ENCODE data around the gene GPATCH1.

The GPATCH1 gene

DNA sequence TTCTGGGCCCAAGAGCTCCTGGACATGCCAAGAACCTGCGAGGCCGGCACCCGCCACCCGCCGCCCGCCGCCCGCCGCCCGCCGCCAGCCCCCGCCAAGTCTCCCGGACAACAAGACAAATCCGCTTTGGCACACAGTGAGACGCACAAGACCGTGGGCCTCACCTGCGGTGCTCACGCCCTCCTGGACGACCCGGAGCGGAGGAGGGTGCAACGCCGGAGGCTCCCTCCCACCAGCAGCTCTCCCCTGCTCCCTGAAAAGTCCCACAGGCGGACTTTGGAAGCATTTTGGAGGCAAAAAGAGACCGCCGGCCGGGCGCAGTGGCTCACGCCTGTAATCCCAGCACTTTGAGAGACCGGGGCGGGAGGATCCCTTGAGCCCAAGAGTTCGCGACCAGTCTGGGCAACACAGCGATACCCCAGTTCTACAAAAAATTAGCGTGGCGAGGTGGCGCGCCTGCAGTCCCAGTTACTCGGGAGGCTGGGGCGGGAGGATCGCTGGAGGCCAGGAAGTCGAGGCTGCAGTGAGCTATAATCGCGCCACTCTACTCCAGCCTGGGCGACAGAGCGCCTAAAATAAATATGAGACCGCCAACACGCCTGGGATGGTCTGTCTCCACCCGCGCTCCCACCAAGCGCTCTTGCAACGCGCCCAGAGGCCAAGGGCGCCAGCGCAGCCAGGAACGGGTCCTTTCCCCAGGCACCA is 17.1 kb upstream of the GPATCH1 start:
- no peak for DNase-seq

- peak in 1 of 2 donors; percentile 14 for DNase-seq
These were observed 16.6 kb upstream of the GPATCH1 start for GRCh38 chr19:33064458-33064791.

DNA sequence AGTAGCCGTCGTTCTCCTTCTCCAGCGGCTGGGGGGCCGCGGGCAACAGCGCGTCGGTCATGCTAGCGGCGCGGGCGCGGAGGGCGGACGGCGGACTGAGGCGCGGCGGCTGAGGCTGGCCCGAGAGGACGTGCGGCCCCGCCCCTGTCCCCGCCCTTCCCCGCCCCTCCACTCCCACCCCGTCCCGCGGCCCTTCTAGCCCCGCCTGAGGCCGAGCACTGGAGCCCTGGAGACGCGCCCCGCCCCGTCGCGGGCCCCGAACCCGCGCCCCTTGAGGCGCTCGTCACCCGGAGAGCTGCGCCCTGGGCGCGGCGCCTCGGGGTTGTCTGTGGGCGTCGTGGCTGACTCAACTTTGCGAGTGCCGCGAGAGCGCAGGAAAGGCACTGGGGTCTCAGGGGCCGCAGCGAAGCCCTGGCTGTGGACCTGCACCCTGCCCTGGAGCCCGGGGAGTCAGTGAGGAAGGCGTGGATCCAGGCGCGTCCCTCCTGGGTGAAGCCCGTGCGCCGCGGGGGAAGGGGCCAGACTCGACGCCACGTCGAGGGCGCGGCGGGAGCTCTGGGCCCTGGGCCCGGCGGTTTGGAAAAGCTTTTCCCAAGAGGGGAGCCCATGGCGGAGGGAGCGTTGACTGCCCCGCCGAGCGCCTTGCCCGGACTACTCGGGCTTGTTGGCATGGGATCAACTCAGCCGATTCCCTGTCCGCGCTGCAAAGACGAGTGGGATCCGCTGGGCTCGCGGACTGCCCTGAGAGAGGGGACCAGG is 16.0 kb upstream of the GPATCH1 start, which contains the start of gene RHPN2:
Gene RHPN2, minus strand, starts transcription at position 97 of the 759 bp plus-strand sequence. Its CDS starts 36 bp downstream, at position 61.
- DNase-seq, result peak; percentile 39 to 47

- DNase-seq, result no peak
These were observed 14.4 kb upstream of the GPATCH1 start for GRCh38 chr19:33066543-33066942.

- no peak for DNase-seq
These were observed 13.9 kb upstream of the GPATCH1 start for GRCh38 chr19:33067121-33067520.

DNA sequence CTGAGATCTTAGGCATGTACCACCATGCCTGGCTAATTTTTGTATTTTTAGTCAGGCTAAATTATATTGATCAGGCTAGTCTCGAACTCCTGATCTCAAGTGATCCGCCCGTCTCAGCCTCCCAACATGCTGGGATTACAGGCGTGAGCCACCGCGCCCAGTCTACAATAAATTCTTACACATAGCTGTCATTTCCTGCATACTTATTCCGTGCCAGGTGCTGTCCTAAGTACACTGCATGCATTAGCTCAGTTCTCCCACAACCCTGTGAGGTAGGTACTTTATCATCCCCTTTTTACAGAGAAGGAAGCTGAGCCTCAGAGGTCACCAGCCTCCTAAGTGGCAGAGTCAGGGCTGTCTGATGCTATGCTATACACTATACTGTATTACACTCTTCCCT is 9.1 kb upstream of the GPATCH1 start:
- DNase-seq, result no peak

GRCh38 chr19:33075519-33075918 is 5.5 kb upstream of the GPATCH1 start:
- DNase-seq, result no peak

GRCh38 chr19:33085570-33086128 is 4.7 kb downstream of the GPATCH1 start:
- no peak for DNase-seq

GRCh38 chr19:33086955-33087354 is 6.0 kb downstream of the GPATCH1 start:
- no peak for DNase-seq

DNA sequence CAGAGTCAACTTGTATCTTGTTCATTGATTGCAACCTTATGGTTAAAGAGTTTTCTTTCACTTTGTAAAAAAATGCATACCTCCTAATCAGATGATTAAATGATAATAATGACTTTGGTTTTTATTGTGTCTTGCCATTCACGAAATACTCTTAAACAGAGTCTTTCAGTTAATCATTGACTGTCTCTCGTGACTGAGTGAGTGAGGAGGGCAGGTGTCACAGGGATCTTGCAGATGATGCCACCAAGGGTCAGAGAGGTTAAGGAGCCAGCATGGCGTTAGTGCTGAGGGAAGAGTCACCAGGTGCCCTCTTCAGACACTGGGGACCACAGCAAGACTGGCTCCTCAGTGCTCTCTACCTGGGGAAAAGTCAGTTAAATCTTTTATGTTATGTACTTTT is 8.0 kb downstream of the GPATCH1 start:
- DNase-seq, result no peak

GRCh38 chr19:33090179-33090578 is 9.2 kb downstream of the GPATCH1 start:
- DNase-seq, result no peak

DNA sequence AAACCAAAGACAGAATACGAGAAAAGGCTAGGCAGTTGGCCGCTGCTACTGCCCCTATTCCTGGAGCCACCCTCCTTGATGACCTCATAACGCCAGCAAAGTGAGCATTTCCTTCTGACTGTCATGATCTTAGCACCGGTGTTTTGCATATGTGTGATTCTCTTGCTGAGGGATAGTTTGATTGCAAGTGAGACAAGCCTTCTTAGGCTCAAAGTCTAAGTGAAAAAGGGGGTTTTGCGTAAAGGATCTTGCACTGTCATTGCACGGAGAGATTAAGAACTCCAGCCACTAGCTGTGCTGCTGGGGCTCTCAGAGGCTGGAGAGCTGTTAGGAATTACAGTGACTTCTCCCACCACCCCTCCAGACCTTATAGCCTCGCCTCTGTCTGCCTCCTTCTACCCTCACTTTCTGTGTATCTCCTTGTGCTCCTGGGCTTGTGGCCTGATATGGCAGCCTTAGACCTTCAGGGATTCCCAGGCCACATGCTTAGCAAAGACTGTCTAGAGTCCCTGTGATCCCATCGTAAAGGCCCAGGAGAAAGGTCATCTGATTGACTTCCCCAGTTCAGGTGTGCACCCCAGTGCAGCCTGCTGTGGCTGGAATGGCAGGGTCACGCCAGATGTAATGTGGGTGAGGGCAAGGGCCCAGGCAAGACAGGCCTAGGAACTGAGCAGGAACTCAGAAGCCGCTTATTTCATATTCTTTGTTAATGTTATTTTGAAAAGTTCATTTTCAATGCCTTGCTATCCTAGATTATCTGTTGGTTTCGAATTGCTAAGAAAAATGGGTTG is 12.6 kb downstream of the GPATCH1 start:
- no peak for DNase-seq

- no peak for DNase-seq
These were observed 13.6 kb downstream of the GPATCH1 start for GRCh38 chr19:33094436-33095067.

- DNase-seq, result no peak
These were observed 15.0 kb downstream of the GPATCH1 start for GRCh38 chr19:33096005-33096404.

DNA sequence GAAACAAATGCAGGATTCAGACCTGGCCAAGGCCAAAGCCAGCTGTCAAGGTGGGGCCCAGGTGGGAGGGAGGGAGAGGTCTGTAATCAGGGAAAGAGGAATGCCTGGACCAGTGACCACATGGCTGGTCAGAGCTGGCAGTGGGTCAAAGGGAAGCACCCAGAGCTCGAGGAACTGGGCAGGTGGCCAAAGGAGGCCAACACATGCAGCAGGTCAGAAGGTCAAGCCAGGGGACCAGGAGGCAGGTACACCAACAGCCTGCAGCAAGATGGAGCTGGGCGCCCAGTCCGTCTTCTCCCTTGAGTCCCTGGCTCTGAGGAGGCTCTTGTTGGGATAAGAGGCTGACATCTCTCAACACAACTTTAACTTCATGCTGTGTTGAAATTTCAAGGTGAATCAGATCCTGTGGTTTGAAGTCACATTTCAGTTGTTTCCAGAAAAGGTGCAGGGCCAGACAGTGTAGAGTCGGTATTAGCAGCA is 17.1 kb downstream of the GPATCH1 start:
- DNase-seq, result no peak

DNA sequence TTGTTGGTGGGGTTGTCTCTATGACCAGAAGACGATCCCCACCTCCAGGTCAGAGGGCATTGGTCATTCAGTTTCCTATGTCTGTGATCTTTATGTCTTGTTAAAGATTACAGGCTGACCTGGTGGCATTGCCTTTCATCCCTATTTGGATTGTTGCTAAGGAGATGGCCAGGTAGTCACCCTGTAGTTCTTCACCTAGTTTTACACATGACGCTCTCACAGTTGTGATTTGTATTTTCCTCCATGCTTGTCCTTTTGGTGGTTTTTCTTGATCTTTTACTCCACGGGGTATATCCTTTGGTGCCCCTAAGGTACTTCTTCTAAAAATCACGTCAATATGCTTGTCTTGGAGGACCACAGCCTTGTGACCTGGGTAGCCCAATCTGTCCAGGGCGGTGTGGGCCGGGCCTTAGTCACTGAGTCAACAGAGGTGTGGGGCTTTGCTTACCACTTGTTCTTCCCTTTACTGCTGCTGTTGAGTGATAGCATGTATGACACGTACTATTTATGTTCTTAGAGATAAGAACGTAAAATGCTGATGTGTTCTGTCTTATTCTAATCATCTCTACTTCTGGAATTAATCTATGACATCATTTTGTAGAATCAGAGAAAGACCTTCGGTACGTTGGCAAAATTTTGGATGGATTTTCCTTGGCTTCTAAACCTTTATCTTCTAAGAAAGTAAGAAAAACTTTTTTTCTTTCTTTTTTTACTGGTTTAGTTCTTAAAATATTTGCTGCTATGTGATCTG is 20.1 kb downstream of the GPATCH1 start:
- DNase-seq, result no peak

- DNase-seq, result no peak
These were observed 21.9 kb downstream of the GPATCH1 start for GRCh38 chr19:33102893-33103292.

DNA sequence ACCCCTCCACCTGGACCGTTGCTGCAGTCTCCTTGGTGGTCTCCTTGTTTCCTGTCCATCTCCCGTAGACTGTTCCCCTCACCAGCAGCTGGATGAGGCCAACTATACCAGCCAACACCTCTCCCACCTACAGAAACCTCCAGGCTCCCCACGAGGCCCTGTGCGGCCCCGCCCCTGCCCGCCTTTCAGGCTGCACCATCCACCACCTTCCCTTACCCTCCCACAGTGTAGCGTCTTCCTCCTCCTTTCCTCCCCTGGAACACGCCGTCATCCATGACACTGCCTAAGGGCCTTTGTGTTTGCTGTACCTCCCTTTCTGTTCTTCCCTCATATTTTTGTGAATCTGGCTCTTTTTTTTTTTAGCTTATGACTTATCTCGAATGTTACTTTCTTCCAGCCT is 27.2 kb downstream of the GPATCH1 start:
- DNase-seq, result no peak

GRCh38 chr19:33110137-33110910 is 29.3 kb downstream of the GPATCH1 start:
- DNase-seq, result no peak

DNA sequence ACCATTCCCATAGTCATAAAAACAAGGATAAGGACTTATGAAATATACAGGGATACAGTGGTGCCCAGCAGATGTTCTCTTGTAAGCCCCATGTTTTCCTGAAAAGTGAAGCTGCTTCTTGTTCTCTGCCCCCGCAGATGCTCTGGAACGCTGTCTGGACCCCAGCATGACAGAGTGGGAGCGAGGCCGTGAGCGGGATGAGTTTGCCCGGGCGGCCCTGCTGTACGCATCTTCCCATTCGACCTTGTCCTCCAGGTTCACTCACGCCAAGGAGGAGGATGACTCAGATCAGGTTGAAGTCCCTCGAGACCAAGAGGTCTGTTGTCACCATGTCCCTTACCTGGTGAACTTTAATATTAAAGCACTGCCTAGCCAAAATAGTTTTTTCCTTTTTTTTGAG is 30.6 kb downstream of the GPATCH1 start:
- DNase-seq, result no peak

DNA sequence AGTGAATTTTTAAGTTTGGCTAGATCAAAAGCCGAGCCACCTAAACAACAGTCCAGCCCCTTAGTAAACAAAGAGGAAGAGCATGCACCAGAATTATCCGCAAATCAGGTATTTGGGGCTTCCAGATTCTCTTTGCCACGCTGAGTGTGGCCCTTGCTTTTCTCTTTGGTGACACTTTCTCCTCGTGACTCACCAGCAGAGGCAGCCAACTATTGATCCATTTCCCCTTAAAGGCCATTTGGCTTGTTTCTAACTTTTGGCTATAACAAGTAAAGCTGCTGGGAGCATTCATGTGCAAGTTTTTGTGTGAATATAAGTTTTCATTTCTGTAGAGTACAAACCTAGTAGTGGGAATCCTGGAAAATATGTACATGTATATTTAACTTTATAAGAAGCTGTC is 33.3 kb downstream of the GPATCH1 start:
- no peak for DNase-seq

All from CD4-positive, alpha-beta T cell treated with Interleukin-4 for 1 hour (primary cell).